ENCODE measurements around the gene MC1R. TPM values are rescaled to one million over a fixed set of nuclear protein-coding genes. Genes with fewer than 3 reads are reported as not detected.

MC1R gene
- total and polyA plus RNA-seq, 10 of the 15 experiments (the other 5 are each of a cell fraction or from before 2014, with no cell fraction given): 0.06 to 2.3 (median 0.45) TPM

DNA sequence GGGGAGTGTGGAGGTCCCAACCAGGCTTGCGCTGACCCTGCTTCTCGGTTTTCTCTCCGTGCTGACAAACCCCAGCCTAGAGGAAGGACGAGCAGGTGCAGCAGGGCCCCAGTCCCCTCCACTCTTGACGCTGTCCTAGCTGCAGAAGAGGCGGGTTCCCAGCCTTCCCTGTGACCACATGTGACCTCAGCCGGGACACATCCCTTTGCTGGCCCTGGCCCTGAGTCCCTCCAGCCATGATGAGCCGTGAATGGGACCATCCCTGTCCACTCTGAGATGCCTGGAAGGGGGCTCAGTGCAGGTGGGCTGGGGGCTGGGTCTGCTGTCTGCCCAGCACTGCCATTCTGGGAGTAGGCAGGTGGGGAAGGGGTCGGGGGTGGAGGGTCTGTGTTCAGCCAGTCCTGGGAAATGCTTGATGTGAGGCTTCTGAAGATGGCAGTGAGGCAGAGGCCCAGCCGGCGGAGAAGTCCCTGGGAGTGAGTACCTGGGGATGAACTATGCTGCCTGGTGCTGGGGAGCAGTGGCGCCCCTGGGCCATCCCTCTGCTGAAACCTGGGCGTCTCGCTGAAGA lies 2.6 kb downstream of the MC1R start:
- intact Hi-C loops (cut with micrococcal nuclease; ENCODE audit: unreplicated experiment): no loop called here
- FAIRE-seq (no peak), ATAC-seq (no peak), DNase-seq (ENCODE audit: low read depth, low spot score) (no peak)
- Histone ChIP-seq H3K27me3 (replicated peaks in 1 of 2; ENCODE audit: control insufficient read depth in 2 of 2, insufficient read depth in 2 of 2, low read length in 1 of 2) (peaks cover 14 to 16% of the 10 kb centered on the region in 2 experiments), H4K20me1 (ENCODE audit: control insufficient read depth, insufficient read depth) (no peaks in the 10 kb centered on the region), H3K4me1 (ENCODE audit: control insufficient read depth, insufficient read depth, low read length) (peaks cover 11% of the 10 kb centered on the region), H3K9me3 (replicated peaks; ENCODE audit: control insufficient read depth, insufficient read depth, low read length) (no peaks in the 10 kb centered on the region), H3K79me2 (ENCODE audit: control insufficient read depth, insufficient read depth, low read length) (no peaks in the 10 kb centered on the region), H3K36me3 (ENCODE audit: control insufficient read depth in 2 of 2, insufficient read depth in 2 of 2, low read length in 1 of 2) (no peaks in the 10 kb centered on the region), H3K4me3 (no peak overlapping the region), H3K4me2 (ENCODE audit: control insufficient read depth, insufficient read depth) (no peak overlapping the region), H3K27ac (ENCODE audit: control insufficient read depth, insufficient read depth) (no peak overlapping the region), H2AFZ (ENCODE audit: control insufficient read depth, low read depth, low read length) (no peak overlapping the region), H3K9ac (ENCODE audit: control insufficient read depth, insufficient read depth, low read length) (no peak overlapping the region)
- in situ Hi-C loops (cut with MboI): no loop called here
- CTCF ChIA-PET: no interaction called here
- WGBS (ENCODE audit: insufficient coverage, insufficient replicate concordance, low lambda C conversion rate, missing lambda C conversion rate): 35% methylated on average over 13 of the region's 14 CpGs
- RAD21 ChIA-PET (ENCODE audit: unreplicated experiment): no interaction called here
- BruUV-seq (replicated peaks): no TSS peak
- POLR2A ChIA-PET: no interaction called here
- SMC1A ChIA-PET (ENCODE audit: uncharacterized antibody, unreplicated experiment): no interaction called here
- TF ChIP-seq NFYB (IDR thresholded peaks at IDR 0.05; ENCODE audit: insufficient read depth, low read depth, low read length): no peak
- TF ChIP-seq MYB (IDR thresholded peaks at IDR 0.05; ENCODE audit: borderline replicate concordance, low read depth, low read length): no peak
- no peak for TF ChIP-seq RFX5 (IDR thresholded peaks at IDR 0.05; ENCODE audit: low read depth, low read length)
- TF ChIP-seq HDGF (IDR thresholded peaks at IDR 0.05): no peak
- TF ChIP-seq, protein P1, sequence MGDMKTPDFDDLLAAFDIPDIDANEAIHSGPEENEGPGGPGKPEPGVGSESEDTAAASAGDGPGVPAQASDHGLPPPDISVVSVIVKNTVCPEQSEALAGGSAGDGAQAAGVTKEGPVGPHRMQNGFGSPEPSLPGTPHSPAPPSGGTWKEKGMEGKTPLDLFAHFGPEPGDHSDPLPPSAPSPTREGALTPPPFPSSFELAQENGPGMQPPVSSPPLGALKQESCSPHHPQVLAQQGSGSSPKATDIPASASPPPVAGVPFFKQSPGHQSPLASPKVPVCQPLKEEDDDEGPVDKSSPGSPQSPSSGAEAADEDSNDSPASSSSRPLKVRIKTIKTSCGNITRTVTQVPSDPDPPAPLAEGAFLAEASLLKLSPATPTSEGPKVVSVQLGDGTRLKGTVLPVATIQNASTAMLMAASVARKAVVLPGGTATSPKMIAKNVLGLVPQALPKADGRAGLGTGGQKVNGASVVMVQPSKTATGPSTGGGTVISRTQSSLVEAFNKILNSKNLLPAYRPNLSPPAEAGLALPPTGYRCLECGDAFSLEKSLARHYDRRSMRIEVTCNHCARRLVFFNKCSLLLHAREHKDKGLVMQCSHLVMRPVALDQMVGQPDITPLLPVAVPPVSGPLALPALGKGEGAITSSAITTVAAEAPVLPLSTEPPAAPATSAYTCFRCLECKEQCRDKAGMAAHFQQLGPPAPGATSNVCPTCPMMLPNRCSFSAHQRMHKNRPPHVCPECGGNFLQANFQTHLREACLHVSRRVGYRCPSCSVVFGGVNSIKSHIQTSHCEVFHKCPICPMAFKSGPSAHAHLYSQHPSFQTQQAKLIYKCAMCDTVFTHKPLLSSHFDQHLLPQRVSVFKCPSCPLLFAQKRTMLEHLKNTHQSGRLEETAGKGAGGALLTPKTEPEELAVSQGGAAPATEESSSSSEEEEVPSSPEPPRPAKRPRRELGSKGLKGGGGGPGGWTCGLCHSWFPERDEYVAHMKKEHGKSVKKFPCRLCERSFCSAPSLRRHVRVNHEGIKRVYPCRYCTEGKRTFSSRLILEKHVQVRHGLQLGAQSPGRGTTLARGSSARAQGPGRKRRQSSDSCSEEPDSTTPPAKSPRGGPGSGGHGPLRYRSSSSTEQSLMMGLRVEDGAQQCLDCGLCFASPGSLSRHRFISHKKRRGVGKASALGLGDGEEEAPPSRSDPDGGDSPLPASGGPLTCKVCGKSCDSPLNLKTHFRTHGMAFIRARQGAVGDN (IDR thresholded peaks at IDR 0.05): no peak
- no peak for TF ChIP-seq FOS (IDR thresholded peaks at IDR 0.05; ENCODE audit: borderline replicate concordance, extremely low read depth, insufficient read length)
- TF ChIP-seq POLR2A (IDR thresholded peaks at IDR 0.05; ENCODE audit: low read depth, low read length): peak; percentile 3; the same call in 1 of the 2 replicates
- TF ChIP-seq, protein P2, sequence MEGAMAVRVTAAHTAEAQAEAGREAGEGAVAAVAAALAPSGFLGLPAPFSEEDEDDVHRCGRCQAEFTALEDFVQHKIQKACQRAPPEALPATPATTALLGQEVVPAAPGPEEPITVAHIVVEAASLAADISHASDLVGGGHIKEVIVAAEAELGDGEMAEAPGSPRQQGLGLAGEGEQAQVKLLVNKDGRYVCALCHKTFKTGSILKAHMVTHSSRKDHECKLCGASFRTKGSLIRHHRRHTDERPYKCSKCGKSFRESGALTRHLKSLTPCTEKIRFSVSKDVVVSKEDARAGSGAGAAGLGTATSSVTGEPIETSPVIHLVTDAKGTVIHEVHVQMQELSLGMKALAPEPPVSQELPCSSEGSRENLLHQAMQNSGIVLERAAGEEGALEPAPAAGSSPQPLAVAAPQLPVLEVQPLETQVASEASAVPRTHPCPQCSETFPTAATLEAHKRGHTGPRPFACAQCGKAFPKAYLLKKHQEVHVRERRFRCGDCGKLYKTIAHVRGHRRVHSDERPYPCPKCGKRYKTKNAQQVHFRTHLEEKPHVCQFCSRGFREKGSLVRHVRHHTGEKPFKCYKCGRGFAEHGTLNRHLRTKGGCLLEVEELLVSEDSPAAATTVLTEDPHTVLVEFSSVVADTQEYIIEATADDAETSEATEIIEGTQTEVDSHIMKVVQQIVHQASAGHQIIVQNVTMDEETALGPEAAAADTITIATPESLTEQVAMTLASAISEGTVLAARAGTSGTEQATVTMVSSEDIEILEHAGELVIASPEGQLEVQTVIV (IDR thresholded peaks at IDR 0.05; ENCODE audit: borderline replicate concordance, partially characterized antibody): no peak
